NK-92 (cell line): ENCODE measurements around the gene CCT8.

Experiments
- DNase-seq: peaks from one replicate; lab custom pipeline; 2025; ENCODE audit not compliant: unreplicated experiment; lab: John Stamatoyannopoulos, UW

CCT8 gene

GRCh38 chr21:29073222-29074006 lies at the start of gene CCT8:
CCT8 (minus strand) TSS chr21:29073648; CDS start chr21:29073590, 58 bp downstream.
- DNase-seq: peak; percentile 92

- no peak for DNase-seq
Observed at GRCh38 chr21:29121759-29122158, 48.3 kb upstream of the CCT8 start.

GRCh38 chr21:29117372-29117955 lies 44.0 kb upstream of the CCT8 start:
- no peak for DNase-seq

GRCh38 chr21:29115899-29116298 lies 42.5 kb upstream of the CCT8 start:
- DNase-seq: no peak

GRCh38 chr21:29114765-29115500 lies 41.5 kb upstream of the CCT8 start:
- DNase-seq: no peak

GRCh38 chr21:29105218-29105617 lies 31.8 kb upstream of the CCT8 start:
- DNase-seq: no peak

- DNase-seq: no peak
Observed at GRCh38 chr21:29104239-29104708, 30.8 kb upstream of the CCT8 start.

- DNase-seq: no peak
Observed at GRCh38 chr21:29102791-29103257, 29.4 kb upstream of the CCT8 start.

- no peak for DNase-seq
Observed at GRCh38 chr21:29098156-29098555, 24.7 kb upstream of the CCT8 start.

GRCh38 chr21:29096218-29097015 lies 23.0 kb upstream of the CCT8 start:
- DNase-seq: no peak

GRCh38 chr21:29092102-29092959 lies 18.9 kb upstream of the CCT8 start:
- no peak for DNase-seq

GRCh38 chr21:29091033-29091432 lies 17.6 kb upstream of the CCT8 start:
- no peak for DNase-seq

GRCh38 chr21:29085106-29085752 lies 11.8 kb upstream of the CCT8 start:
- DNase-seq: no peak

GRCh38 chr21:29084372-29084771 lies 10.9 kb upstream of the CCT8 start:
- no peak for DNase-seq

GRCh38 chr21:29083306-29083705 lies 9.9 kb upstream of the CCT8 start:
- DNase-seq: no peak

- DNase-seq: no peak
Observed at GRCh38 chr21:29082046-29082815, 8.8 kb upstream of the CCT8 start.

GRCh38 chr21:29080454-29080941 lies 7.0 kb upstream of the CCT8 start:
- no peak for DNase-seq
